Hematopoietic multipotent progenitor cell treated with erythropoietin and hydrocortisone succinate and interleukin-3 and kit ligand, for 4 days (in vitro differentiated cells): ENCODE data around the gene OGDH.
"Not testable (repeated sequence)": the region's sequence is repeated elsewhere in the genome, so short reads cannot be mapped to it uniquely, and the experiment has no call there.

Experiments used
- DNase-seq: peaks from one replicate; pipeline ENCODE4 v3.0.0-alpha.2; 2015

OGDH gene

DNA sequence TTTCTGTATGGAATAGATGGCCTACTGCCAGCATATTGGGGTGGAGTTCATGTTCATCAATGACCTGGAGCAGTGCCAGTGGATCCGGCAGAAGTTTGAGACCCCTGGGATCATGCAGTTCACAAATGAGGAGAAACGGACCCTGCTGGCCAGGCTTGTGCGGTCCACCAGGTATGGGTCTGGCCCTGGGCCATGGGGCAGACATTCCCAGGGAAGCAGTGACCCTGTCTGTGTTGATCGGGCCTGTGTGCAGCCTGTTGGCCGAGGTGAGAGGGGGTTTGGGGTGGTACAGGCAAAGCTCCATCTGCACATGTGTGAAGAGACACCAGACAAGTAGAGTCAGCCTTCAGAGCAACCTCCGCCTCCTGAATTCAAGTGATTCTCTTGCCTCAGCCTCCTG, 67.3 kb downstream of the OGDH start:
- DNase-seq = no peak

DNA sequence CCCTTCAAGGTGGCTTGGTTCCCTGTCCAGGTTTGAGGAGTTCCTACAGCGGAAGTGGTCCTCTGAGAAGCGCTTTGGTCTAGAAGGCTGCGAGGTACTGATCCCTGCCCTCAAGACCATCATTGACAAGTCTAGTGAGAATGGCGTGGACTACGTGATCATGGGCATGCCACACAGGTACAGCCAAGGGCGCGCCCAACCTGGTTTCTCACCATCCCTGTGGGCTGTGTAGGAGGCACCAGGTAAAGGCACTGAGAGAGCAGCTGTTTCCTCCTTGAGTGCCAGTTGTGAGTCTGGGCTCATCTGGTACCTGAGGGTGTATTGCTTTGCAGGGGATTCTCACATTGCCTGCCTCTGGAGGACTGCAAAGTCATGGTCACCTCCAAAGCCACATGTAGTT, 68.0 kb downstream of the OGDH start:
- DNase-seq = no peak

DNA sequence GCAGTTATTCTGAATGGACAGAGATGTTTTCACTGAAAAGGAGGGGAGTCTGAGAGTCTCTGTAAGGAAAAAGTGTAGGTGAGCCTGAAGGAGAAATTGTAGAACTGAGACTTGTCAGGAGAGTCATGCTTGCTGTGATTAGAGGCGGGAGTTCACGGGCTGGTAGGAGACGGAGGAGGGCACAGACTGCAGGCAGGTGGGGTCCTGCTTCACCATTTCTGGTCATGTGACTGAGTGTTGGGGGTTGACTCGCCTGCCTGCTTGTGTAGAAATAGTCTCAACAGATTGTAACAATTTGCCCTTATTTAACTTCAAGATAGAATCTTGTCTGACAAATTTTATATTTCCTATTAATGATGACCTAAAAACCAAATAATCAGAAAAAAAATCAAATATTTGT, 70.3 kb downstream of the OGDH start:
- no peak for DNase-seq

DNA sequence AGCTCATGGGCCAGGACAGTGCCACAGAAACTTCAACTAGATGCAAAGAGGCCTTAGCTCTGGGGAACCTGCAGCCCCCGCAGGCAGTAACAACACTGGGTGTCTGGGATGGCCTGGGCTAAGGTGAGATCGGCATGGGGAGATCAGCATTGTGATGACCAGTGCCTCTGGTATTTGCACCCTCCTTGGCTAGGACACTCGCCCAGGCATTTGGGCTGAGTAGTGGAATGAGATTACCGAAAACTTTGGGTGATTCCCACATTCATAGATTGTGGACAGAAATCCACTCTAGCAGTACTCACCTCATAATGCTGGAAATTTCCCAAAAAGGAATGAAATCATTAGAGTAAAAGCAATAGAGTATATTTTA, 71.7 kb downstream of the OGDH start:
- no peak for DNase-seq

DNA sequence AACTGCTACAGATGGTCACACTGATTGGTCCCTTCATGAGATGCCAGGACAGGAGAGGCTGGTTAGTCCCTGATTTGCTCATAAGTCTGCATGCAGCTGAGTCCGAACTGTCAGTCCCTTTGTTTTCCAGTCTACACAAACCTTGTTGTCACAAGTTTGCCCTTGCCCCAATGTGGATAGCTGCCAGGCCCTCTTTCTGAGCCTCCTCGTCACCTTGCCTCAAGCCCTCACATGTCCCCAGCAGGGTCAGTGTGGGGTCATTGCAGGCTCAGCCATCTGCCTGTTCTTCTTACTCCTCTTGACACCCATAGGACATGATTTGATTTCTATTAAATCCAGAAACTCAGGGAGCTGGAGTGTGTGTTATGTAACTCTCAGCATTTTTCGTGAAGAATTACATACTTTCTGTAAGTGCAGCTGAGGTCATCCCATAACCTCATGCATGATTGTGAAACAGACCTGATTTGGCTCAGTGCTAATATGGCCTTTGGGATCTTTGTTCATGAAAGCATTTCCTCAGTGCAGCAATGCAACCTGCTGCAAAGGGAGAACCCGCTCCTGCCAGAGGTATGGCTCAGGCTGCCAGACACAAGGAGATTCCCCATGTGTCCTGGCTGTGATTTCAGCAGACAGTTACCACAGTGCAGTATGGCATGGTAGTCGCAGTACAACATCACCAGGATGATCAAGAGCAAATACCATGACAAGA, 72.2 kb downstream of the OGDH start:
- no peak for DNase-seq

DNA sequence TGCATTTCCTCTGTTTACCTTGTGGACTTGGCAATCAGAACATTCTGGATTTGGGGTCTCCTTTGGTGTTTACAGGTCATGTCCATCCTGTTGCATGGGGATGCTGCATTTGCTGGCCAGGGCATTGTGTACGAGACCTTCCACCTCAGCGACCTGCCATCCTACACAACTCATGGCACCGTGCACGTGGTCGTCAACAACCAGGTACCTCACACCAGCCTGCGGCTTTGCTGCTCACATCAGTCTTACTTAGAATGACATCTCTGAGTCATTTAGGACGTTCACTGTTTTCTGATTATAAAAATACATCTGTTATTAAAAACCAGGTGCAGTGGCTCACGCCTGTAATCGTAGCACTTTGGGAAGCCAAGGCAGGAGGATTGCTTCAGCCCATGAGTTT, 75.2 kb downstream of the OGDH start:
- DNase-seq = no peak

DNA sequence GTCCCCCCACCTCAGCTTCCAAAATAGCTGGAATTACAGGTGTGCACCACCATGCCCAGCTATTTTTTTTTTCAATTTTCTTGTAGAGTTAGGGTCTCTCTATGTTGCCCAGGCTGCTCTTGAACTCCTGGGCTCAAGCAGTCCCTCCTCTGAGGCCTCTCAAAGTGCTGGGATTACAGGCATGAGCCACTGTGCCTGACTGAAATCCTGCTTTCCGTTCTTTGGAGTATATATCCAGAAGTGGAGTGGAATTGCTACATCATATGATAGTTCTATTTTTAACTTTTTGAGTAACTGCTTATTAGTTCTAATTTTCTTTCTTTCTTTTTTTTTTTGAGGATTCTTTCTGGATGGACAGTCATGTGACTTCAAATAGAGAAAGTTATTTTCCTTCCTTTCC, 79.3 kb downstream of the OGDH start:
- no peak for DNase-seq

DNA sequence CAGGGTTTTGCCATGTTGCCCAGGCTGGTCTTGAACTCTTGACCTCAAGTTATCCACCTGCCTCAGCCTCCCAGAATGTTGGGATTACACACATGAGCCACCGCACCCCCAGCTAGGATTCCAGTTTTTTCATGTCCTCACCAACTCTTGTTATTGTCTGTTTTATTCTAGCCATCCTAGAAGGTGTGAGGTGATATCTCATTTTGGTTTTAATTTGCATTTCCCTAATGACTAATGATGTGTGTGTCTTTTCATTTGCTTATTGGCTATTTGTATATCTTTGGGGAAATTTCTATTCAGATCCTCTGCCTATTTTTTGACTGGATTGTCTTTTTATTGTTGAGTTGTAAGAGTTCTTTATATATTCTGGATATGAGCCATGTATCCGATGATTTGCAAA, 83.0 kb downstream of the OGDH start:
- no peak for DNase-seq

DNA sequence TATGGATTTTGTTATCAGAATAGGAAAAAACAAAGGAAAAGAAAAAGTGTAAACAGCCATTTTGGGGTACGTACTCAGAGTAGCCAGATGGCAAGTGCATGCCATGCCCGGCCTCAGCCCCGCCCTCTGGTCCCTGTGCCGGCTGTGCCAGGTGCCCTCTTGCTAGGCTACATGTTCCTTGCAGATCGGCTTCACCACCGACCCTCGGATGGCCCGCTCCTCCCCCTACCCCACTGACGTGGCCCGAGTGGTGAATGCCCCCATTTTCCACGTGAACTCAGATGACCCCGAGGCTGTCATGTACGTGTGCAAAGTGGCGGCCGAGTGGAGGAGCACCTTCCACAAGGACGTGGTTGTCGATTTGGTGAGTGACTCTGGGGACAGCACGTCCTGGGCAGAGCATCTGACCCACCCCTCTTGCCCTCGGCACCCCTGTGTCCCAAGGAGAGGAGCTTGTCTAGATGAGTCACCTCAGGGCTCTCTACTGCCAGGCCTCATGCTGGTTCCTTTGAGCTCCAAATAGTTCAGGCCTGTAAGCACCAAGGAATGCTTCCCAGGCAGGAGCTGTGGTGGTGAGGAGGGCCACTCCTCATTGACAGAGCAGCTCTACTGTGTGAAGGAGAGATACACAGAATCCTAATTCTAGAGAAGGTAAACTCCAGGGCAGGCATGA, 87.3 kb downstream of the OGDH start:
- no peak for DNase-seq

DNA sequence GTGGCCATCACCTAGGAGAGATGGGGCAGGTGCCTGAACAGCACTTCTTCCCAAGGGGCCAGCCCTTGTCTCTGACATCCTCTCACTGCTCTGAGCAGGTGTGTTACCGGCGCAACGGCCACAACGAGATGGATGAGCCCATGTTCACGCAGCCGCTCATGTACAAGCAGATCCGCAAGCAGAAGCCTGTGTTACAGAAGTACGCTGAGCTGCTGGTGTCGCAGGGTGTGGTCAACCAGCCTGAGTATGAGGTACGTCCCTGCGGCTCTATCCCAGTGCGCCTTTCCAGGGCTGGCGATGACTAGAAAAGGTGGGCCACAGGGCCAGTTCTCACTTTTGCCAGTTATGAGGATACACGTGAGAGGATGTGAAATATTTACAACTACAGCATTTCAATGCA, 87.9 kb downstream of the OGDH start:
- DNase-seq = no peak

DNA sequence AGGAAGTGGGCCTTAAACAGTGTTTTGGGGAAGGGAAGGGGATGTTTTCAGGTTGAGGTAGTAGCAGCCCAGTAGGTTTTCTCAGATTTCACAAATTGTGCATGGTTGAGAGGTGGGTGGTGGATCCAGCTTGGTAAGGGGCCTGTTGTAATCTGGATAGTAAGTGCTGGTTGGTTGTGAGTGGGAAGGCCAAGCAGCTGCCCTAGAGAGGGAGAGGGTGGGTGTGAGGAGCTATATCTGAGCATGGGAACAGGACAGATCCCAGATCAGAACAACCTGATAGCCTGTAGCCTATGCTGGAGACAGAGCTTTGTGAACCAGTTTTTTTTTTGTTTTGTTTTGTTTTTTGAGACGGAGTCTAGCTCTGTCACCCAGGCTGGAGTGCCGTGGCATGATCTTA, 88.3 kb downstream of the OGDH start:
- DNase-seq = no peak

DNA sequence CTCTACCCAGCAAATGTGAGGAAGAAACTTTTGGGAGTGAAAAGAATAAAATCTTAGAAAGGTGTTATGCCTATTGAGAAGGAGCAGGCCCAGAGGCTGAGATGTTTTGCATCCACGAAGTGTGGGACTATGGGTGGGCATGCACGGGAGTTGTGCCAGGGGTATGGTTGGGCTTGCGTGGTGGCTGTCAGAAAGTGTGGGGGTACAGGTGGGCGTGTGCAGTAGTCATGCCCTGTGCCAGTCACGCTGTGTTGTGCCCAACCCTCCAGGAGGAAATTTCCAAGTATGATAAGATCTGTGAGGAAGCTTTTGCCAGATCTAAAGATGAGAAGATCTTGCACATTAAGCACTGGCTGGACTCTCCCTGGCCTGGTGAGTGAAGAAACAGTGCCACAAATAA, 89.3 kb downstream of the OGDH start:
- no peak for DNase-seq

DNA sequence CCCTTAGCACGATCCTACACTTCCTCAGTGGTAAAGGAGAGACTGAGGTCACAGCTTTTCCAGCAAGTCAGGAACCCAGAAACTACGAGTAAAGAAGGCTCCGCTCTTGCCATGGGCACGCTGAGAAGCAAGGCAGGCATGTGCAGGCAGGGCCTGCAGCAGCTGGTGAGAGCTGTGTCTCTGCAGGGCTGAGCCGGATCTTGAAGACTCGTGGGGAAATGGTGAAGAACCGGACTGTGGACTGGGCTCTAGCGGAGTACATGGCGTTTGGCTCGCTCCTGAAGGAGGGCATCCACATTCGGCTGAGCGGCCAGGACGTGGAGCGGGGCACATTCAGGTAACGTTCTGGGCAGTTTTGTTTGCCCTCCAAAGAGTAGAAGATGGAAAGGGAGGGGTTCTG, 90.3 kb downstream of the OGDH start:
- no peak for DNase-seq

DNA sequence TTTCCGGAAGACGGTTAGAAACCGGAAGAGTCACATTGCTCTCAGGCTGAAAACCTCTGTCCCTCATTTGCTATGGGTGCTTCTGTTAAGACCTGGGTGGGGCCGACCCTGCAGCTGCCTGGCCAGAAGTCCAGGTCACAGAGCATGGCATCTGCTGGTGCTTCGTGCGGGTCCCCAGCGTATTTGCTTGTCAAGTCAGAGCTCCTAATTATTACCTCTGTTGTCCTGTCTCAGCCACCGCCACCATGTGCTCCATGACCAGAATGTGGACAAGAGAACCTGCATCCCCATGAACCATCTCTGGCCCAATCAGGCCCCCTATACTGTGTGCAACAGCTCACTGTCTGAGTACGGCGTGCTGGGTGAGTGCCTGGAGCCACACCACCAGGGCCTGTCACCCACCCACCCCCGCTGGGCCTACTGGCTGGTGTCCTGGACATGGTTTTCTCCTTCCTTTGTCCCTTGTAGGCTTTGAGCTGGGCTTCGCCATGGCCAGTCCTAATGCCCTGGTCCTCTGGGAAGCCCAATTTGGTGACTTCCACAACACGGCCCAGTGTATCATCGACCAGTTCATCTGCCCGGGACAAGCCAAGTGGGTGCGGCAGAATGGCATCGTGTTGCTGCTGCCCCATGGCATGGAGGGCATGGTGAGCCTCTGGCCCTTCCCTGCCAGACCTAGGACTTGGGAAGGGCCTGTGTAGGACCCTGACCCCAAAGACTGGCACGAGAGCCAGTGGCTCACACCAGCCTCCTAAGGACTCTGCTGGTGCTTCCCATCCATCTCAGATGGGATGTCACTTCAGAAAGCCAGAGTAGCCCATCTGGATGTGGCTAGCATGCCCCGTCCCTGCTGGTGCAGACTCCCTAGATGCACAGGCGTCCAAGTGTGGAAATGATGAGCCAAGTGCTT, 91.0 kb downstream of the OGDH start:
- DNase-seq = no peak

DNA sequence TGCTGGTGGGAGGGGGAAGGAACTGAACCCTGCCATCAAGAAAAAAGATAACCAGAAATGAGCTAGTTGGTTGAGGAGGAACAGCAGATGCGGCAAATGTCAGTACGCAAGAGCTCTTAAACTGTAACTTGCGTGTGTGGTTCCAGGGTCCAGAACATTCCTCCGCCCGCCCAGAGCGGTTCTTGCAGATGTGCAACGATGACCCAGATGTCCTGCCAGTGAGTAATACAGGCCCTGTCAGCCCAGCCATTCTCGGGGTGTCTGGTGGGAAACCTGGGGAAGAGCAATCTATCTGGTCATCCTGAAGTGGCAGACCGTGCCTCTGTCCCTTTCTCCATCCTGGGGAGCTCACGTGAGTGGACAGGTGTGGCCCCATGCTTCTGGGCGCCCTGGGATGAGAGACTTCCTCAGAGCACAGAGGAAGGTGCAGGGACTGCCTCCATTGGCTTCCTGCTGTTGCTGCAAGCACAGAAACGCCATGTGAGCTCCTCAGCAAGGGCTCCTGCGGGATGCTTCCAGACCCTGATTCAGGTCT, 91.7 kb downstream of the OGDH start:
- no peak for DNase-seq

DNA sequence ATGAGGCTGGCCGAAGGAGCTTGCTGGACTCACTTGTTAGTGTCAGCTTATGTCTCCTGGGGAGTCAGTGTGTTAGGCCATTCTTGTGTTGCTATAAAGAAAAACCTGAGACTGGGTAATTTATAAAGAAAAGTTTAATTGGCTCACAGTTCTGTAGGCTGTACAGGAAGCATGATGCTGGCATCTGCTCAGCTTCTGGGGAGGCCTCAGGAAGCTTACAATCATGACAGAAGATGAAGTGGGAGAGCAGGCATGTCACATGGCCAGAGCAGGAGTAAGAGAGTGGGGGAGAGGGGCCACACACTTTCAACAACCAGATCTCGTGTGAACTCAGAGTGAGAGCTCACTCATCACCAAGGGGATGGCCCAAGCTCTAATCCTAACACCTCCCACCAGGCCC, 93.2 kb downstream of the OGDH start:
- not testable (repeated sequence) for DNase-seq

DNA sequence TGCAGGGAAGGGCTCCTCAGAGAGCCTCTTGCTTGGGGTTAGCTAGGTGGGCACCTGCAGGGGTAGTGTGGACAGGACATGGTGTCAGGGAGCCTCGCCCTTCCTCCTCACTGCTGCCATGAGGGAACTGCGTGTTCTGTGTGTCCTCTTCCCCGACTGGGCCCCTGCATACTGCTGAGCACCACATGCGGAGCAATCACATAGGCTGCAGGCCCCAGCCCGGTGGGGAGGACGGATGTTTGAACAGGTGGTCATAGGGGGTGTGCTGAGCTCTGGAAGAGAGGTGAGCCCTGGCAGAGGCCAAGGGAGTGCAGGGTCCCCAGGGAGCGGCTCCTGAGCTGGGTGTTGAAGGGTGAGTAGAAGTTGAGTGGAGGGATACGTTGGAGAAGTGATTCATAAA, 93.9 kb downstream of the OGDH start:
- no peak for DNase-seq

DNA sequence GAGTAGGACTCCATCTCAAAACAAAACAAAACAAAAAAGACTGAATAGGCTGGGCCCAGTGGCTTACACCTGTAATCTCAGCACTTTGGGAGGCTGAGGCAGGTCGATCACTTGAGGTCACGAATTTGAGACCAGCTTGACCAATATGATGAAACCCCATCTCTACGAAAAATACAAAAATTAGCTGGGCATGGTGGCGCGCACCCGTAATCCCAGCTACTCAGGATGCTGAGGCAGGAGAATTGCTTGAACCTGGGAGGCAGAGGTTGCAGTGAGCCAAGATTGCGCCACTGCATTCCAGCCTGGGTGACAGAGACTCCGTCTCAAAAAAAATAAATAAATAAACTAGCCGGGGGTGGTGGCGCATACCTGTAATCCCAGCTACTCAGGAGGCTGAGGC, 97.0 kb downstream of the OGDH start:
- DNase-seq = not testable (repeated sequence)

DNA sequence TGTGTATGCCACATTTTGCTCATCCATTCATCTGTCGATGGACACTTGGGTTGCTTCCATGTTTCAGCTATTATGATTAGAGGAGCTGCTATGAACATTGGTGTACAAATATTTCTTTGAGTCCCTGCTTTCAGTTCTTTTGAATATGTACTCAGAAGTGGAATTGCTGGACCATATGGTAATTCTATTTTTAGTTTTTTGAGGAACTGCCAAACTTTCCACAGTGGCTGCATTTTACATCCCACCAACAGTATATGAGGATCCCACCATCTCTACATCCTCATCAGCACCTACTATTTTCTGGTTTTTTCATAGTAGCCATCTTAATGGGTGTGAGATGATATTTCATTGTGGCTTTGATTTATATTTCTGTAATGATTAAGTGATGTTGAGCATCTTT, 97.5 kb downstream of the OGDH start:
- no peak for DNase-seq

DNA sequence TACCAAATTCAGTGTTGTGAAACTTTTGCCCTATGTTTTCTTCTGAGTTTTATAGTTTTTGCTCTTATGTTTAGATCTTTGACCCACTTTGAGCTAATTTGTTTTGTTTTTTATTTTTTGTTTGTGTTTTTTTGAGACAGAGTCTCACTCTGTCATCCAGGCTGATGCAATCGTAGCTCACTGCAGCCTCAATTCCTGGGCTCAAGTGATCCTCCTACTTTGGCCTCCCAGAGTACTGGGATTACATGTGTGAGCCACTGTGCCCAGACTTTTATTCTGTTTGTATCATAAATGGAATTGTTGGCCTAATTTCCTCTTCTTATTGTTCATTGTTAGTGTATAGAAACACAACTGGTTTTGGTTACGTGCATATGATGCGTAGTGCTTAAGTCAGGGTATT, 99.0 kb downstream of the OGDH start:
- no peak for DNase-seq

DNA sequence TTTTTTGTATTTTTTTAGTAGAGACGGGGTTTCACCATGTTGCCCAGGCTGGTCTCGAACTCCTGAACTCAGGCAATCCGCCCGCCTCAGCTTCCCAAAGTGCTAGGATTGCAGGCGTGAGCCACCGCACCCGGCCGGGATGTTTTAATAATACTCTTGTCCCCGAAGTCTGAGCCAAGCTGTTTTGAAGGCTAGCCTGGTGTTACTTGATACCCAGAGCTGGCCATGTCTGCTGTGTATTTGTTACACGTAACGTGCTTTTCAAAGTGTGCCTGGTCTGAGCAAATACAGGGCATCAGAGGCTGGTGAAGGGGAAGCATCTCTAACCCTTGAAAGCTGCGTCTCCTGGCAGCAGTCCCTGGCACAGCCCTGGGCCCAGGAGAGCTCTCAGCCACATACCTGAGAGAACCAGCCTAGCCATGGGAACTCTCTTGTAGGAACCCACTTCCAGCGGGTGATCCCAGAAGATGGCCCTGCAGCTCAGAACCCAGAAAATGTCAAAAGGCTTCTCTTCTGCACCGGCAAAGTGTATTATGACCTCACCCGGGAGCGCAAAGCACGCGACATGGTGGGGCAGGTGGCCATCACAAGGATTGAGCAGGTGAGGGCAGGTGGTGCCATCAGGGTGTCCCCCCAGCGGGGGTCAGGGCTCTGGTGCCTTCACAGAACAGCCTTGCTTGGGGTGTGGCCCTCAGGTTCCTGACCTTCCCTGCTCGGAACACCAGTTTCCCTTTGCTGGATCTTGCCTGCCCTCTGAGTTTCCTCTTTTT, 100.5 kb downstream of the OGDH start:
- no peak for DNase-seq

DNA sequence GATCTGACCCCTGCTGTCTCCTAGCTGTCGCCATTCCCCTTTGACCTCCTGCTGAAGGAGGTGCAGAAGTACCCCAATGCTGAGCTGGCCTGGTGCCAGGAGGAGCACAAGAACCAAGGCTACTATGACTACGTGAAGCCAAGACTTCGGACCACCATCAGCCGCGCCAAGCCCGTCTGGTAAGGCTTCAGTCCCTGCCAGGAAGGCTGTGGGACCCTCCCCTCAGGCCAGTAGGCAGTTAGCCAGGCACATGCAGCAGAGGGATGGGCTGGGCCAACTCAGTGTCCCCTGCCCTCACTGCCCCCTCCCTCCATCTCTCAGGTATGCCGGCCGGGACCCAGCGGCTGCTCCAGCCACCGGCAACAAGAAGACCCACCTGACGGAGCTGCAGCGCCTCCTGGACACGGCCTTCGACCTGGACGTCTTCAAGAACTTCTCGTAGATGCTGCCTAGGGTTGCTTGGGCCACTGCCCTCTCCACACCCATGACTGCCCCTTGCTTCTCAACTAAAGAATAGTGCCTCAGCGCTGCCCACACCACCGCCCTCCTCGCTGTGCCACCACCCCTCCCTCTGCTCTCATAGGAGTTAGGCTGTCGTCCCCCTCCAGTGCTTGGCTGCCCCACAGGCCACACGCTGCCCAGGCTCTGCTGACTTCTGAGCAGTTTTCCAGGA, 101.3 kb downstream of the OGDH start:
- no peak for DNase-seq
